ENCODE measurements around the gene EPS8.

The EPS8 gene

DNA sequence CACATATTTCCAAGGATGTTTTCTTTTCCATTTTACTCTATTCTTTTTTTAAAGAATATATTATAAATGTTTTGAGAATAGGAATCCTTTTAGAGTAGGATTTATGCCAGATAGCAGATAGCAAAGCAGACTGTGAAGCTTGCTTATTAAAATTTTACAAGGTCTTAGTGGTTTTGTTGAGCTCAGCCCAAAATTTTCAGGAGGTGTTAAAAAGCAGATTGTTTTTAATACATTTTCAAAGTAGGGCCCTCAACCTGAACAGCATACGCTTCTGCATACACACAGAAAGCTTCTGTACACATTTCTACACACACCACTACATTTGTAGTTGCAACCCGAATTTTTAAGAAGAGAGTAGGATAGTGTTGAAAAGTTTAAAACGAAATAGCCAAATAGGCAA, 151.0 kb downstream of the EPS8 start:
- H3K4me3 ChIP-seq (ENCODE audit: low read depth, low read length) = no peak overlapping the region
- TF ChIP-seq, protein P1, sequence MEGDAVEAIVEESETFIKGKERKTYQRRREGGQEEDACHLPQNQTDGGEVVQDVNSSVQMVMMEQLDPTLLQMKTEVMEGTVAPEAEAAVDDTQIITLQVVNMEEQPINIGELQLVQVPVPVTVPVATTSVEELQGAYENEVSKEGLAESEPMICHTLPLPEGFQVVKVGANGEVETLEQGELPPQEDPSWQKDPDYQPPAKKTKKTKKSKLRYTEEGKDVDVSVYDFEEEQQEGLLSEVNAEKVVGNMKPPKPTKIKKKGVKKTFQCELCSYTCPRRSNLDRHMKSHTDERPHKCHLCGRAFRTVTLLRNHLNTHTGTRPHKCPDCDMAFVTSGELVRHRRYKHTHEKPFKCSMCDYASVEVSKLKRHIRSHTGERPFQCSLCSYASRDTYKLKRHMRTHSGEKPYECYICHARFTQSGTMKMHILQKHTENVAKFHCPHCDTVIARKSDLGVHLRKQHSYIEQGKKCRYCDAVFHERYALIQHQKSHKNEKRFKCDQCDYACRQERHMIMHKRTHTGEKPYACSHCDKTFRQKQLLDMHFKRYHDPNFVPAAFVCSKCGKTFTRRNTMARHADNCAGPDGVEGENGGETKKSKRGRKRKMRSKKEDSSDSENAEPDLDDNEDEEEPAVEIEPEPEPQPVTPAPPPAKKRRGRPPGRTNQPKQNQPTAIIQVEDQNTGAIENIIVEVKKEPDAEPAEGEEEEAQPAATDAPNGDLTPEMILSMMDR (IDR thresholded peaks at IDR 0.05; ENCODE audit: low read depth, low read length) = no peak

GRCh38 chr12:15636060-15636890, 152.9 kb downstream of the EPS8 start:
- TF ChIP-seq, protein P1 (IDR thresholded peaks at IDR 0.05; ENCODE audit: low read depth, low read length) = no peak
- H3K4me3 ChIP-seq (ENCODE audit: low read depth, low read length) = no peak overlapping the region

DNA sequence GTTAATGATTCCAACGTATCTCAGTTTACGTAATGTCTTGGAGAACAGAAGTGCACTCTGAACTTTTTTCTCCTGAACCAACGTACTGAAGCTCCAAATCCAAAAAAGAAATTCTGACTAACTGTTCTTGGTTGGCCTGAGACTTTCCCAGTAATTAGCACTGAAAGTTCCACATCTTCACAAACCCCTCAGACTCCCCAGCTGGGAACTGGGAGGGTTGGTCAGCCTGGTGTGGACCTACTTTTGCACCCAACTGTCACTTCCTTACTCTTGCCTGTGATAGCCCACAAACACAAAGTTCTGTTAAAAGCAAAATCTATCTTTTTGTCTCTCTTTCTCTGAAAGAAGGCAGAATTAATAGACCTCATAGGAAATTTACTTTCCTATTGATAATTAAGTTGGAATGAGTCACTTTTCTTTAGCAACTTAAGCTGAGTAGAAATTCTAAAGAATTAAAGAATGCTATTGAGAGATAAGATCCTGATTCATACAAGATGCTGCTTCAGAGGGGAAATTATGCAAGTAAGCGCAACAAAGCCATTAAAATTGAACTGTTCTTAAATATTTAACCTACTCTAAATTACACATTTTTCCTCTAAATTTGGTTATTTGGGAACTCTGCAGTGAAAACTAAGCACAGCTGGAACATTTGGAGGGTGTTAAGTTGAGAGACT, 155.0 kb downstream of the EPS8 start:
- no peak overlapping the region for H3K4me3 ChIP-seq (ENCODE audit: low read depth, low read length)
- TF ChIP-seq, protein P1 (IDR thresholded peaks at IDR 0.05; ENCODE audit: low read depth, low read length) = no peak

GRCh38 chr12:15633201-15633600, 156.0 kb downstream of the EPS8 start:
- TF ChIP-seq, protein P1 (IDR thresholded peaks at IDR 0.05; ENCODE audit: low read depth, low read length) = no peak
- H3K4me3 ChIP-seq (ENCODE audit: low read depth, low read length) = no peak overlapping the region

DNA sequence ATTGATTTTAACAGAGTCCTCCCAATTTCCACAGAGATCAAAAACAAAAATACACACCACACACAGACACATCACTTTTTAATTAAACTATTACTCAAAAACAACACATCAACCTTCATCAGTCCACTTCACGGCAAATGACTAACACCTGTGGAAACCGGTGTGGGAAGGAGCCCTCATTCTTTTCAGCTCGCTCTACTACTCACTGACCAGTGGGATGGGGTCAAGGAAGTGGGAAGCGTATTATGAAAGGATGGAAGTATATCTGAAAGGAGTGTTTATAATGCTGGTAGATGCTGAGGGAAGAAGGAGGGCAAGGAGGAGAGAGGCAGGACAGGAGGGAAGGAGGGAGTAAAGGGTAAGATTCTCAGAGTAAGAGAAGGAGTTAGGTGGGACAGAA, 156.5 kb downstream of the EPS8 start:
- TF ChIP-seq, protein P1 (IDR thresholded peaks at IDR 0.05; ENCODE audit: low read depth, low read length) = no peak
- H3K4me3 ChIP-seq (ENCODE audit: low read depth, low read length) = no peak overlapping the region

DNA sequence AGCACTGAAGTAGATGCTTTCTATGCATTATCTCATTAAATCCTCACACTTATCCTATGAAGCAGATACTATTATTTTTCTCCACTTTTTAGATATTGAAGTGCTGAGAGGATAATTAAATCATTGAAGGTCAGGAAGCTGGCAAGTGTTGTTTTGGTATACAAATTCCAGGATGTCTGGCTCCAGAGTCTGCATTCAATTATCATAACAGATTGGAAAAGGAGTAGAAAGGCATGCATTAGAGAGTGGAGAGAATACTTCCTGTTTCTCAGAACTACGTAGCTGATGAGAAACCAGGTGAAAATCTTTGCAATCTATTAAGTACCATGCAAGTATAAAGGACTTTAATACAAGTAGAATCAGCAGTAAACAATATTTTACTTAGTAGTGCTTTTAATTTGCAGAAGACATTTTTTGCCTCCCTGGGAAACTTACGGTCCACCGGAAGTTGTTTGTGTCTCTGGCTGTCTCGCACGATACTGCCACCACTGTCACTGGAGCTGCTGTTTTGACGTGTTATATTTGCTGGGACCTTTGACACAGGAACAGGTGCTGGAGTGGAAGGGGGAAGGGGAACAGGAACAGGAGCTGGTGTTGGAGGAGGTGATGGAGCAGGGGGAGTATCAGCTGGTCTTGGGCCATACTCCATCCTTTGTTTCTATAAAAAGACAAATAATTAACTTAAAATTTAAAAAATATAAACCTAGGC, 158.0 kb downstream of the EPS8 start:
- TF ChIP-seq, protein P1 (IDR thresholded peaks at IDR 0.05; ENCODE audit: low read depth, low read length) = no peak
- no peak overlapping the region for H3K4me3 ChIP-seq (ENCODE audit: low read depth, low read length)

All from WI38 (cell line).